Posterior vena cava (tissue), 2 donors: ENCODE measurements around the gene NRXN3. TPM values are rescaled to one million over a fixed set of nuclear protein-coding genes. Genes with fewer than 3 reads are reported as not detected.

Source experiments
- DNase-seq: peaks from one replicate; pipeline ENCODE4 v3.0.0-alpha.2; 2020; ENCODE audit warnings: low spot score
- intact Hi-C, 2 donors: fragments of 100-400 bp; cut with DNase I; formaldehyde crosslinking; loops; one replicate each; pipeline versions ENCODE4 v1.14.1 to v1.14.2; 2022 to 2023
- total RNA-seq, 2 donors: library from RNA; stranded (reverse); fragmentation: NEBNext Ultra II Directional; extraction: Animal tissue kit (Norgen Biotek cat#: 25700); gene quantifications; one replicate each; pipeline ENCODE4 v1.2.1, GENCODE V29; 2021
- donor health status: DM: yes; HTN: yes; CAD: no.
- donor health status: DM: yes; HTN: yes; CAD: no.

Gene NRXN3
- total RNA-seq, 2 donors from 2014 or later: 11.8 to 14.3 TPM

DNA sequence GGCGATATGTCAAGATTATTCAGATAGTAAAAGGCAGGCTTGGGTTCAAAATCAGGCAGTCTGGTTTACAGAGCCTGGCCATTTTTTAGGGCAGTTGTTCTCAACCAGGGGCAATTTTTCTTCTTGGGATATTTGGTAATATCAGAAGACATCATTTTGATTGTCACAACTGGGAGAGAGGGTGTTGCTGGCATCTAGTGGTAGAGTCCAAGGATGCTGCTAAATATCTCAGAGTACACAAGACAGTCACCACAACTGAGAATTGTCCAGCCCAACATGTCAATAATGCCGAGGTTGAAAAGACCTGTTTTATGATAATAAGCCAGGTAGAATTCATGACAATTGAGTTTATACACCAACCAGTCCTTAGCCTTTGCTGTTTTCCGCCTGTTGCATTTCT is 733.9 kb downstream of the NRXN3 start:
- DNase-seq: no peak
- intact Hi-C loops: no loop called here

DNA sequence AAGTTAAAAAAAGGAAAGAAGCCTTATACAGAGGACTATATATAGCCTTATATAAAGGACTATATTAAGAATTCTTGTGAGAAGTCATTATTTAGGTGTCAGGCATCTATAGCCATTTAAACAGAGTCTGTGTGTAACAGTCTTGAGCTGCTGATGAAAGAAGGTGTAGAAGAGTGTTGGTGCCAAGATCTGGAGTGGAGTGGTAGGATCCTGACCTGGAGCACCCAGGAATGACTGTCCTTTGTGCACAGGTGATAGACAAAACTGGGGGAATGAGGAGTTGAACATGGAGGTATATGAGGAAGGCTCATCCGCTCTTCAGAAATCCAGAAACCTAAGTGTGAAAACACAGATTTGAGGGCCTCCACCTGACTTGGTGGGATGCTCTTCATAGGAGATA is 747.3 kb downstream of the NRXN3 start:
- DNase-seq: no peak
- intact Hi-C loops: no loop called here

DNA sequence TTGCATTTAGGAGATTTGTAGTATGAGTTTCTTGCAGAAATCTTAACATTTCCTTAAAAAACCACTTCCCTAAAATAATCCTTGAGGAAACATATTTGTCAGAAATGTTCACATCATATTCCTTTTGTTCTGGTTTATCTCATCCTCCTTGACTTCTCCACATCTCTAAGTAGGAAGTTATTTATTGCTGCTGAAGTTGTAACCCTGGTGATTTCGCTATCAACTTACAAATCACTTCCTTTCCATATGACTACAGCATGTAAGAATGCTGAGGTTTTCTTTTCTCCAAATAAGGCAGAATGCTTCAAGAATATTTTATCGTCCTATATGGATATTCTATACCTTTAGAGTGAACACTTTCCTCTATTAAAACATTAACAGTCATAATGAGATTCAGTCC is 751.7 kb downstream of the NRXN3 start:
- intact Hi-C loops: no loop called here
- DNase-seq: no peak

DNA sequence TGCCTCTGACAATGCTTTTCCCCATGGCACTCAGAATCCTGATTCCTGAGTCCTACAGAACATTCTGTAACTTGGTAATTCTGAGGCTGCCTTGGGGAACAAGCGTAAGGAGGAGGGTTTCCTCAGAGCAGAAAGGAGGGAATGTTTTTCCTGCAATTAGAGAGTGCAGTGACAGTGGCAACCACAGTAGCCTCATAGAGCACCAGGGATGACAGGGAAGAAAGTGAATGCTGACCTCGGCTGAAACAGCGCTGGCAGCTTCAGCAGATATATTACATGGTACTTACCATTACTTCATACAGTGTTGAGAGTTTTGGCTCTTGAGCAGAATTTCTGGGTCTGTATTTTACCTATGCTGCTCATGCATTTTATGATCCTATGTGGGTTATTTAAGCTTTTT is 757.1 kb downstream of the NRXN3 start:
- DNase-seq: no peak
- intact Hi-C loops: no loop called here

DNA sequence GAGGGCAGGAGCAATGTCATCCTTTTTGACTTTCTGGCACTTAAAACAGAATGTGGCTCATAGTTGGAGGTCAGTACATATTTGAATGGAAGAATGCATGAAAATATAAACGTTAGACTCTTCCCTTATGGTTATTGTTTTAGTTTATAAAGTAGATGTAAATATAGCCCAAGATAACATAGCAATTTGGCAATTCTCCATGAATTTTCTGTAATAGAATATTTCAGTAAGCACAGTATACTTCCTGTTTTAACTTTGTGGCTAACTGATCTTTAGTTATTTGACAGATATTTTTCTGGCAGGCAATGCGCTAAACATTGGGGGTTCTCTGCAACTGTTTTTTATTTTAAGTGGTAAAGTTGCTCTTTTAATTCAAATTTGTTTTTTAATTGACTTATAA is 763.0 kb downstream of the NRXN3 start:
- intact Hi-C loops: no loop called here
- no peak for DNase-seq

DNA sequence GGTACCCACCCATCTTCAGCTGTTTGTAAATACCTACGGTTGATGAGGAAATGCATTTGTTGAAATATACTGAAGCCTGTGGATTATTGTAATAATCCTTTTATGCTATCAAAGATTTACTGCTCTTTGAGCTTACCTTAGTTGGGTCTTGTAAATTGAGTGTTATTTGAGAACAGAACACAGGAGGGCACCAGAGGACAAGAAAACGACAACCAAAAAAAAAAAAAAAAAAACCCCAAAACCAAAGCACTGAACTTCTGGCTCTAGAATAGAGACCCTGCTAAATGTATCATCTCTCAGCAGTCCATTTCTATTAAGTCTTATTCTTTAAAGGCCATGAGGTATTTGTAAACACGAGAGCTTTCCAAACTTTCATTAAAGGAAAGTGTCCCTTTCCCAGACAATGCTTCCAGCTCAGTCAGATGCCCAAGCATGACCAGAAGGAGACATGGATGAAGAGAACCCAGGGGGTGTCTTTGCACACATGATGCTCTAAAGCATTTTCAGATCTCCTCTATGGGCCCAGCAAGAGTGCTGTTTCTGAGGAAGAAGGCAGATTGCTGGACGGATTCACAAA is 763.9 kb downstream of the NRXN3 start:
- intact Hi-C loops: no loop called here
- DNase-seq: no peak

DNA sequence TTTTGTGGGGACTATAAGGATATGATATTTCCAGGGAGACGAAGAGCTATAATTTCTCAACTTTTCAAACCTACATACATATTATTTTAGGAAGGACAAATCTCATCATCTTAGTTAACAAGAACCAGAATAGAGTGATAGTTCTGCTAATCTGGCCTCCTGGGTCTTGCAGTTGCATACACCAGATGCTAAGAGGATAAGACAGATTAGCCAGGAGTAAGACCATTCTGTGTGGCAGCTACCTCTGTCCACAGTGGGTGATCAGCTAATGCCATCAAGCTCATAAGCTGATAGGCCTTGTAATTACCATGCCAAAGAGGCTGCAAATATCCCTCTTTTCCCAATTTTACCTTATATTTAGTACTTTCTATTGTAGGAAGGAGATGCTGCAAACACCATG is 776.8 kb downstream of the NRXN3 start:
- no peak for DNase-seq
- intact Hi-C loops: no loop called here

DNA sequence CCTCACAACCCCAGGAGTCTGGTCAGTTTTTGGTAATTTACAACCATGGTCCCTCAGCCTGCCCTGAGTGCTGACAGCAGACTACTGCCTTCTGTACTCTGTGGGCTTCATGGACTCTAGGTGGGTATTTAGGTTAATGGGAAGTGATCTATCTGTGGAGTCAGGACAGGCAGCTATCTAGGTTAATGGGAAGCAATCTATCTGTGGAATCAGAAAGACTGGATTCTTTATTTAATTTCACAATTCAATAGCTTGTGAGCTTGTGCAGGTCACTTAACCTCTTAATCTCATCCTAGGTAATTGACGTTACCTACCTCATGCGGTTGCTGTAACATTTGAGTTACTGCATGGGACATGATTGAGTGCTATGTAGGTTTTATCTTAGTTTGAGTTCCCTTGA is 777.5 kb downstream of the NRXN3 start:
- no peak for DNase-seq
- intact Hi-C loops: no loop called here

DNA sequence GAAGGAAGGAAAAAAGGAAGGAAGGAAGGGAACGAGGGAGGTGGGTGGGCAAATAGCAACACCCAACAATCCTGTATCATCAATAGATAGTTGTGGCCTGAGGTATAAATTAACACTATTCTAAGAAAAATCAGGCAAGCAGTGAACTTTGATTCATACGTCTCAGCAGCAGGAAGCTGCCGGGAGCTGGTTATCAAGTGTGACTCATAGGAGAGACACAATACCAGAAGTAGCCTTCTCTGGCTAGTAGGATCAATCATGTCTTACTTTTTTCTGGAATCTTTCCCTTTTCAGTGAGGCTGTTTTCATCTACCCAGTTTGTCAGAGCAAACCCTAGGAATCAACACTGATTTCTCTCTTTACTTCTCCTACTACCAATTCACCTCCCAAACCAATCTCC is 780.5 kb downstream of the NRXN3 start:
- intact Hi-C loops: loop anchor here in 1 of 2 donors (1.0 kb wide), 1 partner anchor 17 kb away; no protein-coding TSS in a partner anchor
- no peak for DNase-seq

DNA sequence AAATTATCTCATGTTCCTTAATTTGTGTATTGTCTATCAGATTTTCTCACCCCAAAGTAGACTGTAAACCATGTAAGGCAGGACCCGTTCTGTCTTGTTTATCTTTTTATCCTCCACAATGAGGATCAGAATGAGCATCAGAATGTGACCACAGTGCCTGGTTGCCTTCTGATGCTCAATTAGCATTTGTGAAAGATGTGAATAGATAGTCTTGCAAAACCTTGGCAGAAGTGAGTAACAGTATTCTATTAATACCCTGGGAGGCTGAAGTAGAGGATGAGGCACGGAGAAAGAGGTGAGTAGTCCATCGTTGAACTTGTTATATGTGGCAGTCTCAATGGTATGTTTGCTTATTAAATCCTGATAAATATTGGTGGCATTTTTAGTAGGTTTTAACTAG is 781.4 kb downstream of the NRXN3 start:
- DNase-seq: no peak
- intact Hi-C loops: no loop called here

DNA sequence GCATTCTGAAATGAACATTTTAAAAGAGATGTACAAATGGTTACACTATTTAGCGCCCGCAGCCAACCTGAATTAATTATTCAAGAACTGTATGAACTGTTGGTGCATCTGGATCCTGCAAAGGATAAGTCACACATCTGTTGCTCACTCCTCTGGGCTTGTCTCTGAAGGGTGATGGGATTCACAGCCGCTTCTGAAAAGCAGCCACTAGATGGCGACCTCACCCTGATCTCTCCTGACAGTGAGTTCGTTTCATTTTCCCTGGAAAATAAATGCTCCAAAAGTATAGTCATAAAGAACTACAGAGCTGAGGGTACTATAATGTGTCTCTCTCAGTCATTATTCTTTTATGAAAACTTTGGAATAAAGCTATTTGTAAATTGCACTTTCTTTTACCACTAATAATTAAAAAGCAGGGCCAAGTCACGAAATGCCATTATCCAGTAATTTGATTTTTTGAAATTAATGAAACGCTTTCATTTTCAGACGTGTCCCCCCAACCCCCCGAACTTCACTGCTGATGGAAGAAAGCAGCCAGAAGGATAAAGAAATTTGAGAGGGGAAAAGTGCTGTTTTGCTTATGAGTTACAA is 789.6 kb downstream of the NRXN3 start:
- peak; percentile 82 for DNase-seq
- intact Hi-C loops: no loop called here

DNA sequence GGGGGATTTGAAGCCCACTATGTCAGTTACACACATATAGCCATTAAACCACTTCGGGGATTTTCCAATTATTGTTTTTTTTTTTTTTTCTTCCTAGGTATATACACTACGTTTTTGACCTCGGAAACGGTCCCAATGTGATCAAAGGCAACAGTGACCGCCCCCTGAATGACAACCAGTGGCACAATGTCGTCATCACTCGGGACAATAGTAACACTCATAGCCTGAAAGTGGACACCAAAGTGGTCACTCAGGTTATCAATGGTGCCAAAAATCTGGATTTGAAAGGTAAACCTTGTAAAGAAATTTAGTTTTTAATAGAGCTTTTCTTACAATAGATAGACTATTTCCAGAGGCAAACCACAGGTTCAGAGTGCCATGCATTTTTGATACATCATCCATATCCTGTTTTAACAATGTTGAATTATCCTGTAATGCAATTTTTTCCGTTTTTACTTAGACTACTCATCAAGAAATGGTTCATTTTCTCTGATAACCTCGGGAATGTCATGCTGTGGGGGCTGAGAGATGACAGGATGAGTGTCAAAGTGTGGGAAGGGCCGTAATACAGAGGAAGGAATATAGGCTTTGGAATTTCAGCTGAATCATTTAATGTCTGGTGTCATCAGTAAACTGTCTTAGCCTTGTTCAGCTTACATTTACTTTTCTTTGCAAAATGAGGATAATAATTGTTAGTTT is 797.1 kb downstream of the NRXN3 start:
- intact Hi-C loops: loop anchor here in 1 of 2 donors (1.0 kb wide), 1 partner anchor 17 kb away; no protein-coding TSS in a partner anchor
- DNase-seq: no peak

DNA sequence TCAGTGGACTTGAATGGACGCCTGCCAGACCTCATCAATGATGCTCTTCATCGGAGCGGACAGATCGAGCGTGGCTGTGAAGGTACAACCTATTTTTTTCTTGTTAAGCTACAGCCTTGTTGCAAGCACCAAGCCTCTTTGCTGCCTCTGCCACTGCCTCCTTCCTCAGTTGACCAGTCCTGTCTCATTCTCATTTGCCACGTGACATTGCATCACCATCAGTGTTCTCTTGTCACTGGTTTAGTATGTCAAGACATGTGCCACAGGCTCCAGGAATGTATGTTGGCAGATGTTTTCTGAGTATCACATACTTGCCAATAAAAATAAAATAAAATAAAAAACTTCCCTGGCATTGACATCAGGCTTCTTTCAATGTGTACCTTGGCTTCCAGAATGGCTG is 798.1 kb downstream of the NRXN3 start:
- intact Hi-C loops: no loop called here
- DNase-seq: no peak

DNA sequence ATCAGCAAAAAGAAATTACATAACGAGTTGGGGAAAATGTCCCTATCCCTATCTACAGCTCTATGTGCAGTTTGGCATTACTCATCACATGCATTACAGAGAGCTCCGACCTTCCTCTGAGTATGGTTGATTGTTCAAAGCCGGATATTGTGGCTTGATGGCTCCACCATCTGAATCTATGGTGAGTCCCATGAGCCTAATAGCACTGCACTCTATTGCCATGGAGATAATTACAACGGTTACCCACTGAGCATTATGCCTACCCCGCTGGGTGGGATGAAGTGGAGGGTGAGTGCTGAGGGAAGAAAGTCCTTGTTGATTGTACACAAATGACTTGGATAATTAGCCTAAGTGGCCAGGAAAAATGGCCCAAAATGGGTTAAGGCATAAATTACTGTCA is 800.5 kb downstream of the NRXN3 start:
- intact Hi-C loops: no loop called here

DNA sequence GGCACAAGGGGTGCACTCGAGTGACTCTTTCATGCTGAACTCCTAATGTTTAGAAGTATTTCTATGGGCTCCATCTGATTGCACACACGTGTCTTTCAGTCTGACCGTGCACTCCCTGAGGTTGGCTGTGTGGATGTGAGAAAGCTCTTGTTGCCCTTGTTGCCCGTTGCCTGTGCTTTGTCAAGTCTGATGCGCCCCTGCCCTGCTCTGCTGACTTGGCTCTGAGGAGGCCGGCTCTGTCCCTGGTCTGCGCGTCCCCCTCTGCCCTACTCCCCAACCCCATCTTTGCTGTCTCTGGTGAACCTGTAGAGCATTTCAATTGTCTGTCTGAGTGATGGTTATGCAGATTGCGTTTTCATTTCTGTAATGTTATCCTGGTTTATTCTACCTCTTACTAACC is 802.3 kb downstream of the NRXN3 start:
- intact Hi-C loops: no loop called here
- peak; percentile 71 for DNase-seq

More for the DNA sequence above, 800.5 kb downstream of the NRXN3 start:
- DNase-seq: no peak

DNA sequence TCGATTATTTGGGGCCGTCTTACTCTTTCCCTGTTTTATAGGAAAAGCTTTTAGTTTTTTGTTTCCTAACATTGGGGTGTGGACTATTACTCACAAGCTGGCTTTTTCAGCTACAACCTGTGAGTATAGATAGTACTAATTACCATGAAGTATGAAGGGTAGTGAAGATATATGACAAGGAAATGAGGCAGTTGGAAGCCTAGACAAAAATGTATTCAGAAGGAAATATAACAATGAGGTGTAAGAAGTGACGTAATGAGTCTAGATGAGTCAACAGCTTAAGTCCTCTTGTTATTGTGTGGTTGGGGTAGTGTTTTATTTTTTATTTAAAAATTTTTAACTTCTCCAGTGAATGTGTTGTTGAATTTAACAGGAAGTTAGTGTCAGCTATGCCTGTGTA is 804.5 kb downstream of the NRXN3 start:
- no peak for DNase-seq
- intact Hi-C loops: no loop called here

DNA sequence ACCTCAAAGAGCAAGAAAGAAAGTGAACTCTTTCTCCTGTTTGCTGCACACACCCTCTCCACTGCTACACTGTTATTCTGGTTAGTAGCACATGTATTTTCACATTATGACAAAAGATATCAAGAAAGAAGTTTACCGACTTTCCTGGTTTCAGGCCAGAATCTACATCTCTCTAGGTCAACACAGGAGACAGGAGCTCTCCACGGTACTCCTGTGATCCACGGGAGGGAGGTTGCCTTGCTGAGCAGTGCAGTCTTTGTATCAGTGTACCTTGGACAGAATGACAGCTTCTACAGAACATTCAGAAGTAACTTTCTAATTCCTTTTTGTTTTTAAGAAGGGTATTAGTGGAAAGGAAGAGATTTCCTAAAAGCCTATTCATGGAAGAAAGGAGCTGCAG is 805.6 kb downstream of the NRXN3 start:
- intact Hi-C loops: no loop called here
- no peak for DNase-seq

DNA sequence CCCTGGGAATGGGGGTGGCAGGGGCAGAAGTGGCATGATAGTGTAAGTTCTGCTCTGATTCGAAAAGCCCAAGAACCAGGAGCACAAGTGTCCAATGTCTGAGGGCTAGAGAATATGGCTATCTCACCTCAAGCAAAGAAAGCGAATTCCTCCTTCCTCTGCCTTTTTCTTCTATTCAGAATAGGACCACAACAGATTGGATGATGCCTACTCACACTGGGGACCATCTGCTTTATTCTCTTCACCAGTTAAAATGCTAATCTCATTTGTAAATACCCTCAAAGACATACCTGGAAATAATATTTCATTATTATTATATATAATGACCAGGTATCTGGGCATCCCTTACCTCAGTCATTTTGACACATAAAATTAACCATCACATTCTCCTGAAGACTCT is 808.7 kb downstream of the NRXN3 start:
- intact Hi-C loops: no loop called here
- DNase-seq: no peak

DNA sequence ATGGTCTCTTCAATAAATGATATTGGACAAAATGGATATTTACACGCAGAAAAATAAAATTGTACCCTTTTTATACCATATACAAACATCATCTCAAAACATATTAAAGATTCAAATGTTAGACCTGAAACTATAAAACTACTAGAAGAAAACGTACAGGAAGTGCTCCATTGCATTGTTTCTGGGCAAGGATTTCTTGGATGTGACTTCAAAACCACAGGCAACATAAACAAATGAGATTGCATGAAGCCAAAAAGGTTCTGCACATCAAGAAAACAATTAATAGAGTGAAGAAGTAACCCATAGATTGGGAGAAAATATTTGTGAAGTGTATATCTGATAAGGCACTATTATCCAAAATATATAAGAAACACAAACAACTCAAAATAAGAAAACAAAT is 812.4 kb downstream of the NRXN3 start:
- intact Hi-C loops: no loop called here
- no peak for DNase-seq

DNA sequence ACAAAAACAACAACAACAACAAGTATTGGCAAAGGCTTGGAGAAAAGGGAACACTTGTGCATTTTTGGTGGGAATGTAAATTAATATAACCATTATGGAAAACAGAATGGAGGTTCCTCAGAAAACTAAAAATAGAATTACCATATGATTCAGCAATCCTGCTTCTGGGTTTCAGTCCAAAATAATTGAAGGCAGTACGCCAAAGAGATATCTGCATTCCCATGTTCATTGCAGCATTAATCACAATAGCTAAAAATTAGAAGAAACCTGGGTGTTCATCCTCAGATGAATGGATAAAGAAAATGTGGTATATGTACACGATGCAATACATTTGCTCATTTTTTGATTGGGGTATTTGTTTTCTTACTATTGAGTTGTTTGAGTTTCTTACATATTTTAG is 813.0 kb downstream of the NRXN3 start:
- intact Hi-C loops: no loop called here

More for the DNA sequence above, 813.0 kb downstream of the NRXN3 start:
- DNase-seq: no peak
